ENCODE measurements around the gene LAMB3.

Gene LAMB3

DNA sequence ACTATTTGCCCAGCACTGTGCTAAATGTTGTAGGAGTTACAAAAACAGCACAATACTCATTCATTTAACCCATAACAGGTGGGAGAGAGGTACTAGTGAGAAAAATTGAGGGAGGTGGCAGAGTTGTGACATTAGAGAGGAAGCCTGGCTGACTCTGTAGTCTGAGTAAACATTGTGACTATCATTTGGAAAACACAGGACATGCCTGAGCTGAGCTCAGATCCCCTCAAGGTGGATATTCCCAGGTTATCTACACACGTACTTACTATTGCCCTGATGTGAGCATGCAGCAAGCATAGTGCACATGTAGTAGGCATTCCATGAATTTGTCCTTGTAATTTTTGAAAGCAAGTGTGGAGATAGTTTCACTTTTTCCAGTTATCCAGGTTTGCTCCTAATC, 57.8 kb downstream of the LAMB3 start:
- DNase-seq = no peak

DNA sequence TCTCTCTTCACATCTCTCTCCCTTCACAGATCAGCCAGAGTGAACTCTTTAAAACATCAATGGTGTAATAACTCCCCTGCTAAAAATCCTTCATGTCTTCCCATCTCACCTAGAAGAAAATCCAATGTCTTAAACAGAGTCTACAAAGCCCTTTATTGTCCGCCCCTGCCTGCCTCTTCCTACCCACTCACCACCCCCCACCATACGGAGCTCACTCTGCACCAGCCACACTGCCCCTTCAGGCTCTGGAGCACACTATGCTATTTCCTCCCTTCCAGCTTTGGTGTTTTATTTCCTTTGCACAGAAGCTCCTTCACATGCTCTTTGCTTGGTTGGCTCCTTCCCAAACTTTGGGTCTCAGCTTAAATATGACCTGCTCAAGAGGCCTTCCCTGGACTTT, 58.5 kb downstream of the LAMB3 start:
- DNase-seq = no peak

DNA sequence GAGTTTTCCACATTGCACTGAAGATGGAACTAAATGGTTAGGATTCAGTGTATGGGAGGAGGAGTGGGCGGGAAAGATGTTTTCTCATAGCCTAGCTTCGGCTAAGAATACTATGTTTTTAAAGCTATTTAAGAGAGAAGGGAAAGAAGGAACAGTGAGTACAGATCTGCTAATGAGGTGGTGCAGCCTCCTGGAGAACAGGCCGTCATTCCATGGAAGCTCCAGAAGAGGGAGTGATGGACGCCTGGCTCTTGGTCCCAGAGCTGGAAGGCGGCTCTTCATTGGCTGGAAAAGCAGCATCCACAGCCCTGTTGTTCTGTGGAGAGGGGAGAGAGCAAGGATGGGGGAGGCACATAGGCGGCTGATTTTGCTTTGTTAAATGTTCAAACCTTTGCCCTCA, 61.8 kb downstream of the LAMB3 start:
- DNase-seq = no peak

DNA sequence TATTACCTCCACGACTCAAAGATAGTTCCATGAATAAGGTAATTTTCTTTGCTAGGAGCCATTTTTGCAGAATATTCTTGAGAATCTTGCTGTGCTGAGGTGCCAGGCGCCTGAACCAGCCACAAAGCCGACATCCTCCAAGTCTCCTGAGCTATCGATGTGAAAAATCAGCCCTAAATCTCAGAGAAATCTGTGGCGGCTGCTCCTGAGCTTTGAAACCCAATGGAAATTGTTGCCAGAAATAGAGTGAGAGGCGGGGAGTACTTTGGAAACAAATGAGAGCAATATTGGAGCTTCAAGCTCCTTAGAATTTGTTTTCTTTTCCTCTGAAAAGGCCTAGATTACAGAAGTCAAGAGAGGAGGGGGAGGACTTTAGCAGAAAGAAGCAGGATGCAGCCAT, 62.4 kb downstream of the LAMB3 start:
- no peak for DNase-seq

DNA sequence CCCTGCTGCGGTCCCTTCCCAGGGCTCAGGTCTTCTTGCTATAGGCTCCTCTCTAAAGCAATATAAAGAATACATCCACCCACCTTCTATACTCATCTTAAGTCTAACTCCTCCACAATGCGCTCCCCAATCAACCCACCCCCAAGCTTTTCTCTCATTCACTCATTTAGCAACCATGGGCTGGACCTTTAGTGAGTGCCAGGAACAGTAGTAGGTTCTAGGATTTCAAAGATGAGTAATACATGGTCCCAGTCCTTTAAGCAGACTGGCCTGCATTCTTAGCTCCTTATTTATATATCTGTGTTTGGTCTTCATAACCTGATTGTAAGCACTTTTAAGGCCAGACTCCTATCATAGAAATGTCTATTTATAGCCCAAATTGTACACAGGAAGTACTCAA, 62.8 kb downstream of the LAMB3 start:
- no peak for DNase-seq

DNA sequence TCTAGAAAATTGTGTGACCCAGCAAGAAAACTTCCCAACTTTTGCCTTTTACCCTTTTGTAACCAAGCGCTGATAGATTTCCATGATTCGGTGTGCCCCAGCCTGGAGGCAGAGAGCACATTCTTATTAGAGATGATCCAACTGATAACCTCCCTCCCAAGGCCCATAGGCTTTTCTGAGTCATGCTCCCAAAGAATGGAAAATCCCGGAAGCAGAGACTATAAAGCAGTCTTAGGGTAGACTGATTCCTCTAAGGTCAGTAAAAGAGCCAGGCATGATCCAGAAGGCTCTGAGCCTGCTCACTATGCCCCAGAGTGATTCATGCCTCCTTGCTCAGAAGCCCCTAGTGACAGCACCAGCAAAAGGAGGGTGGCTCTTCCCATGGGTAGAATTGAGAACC, 64.4 kb downstream of the LAMB3 start:
- DNase-seq = no peak

DNA sequence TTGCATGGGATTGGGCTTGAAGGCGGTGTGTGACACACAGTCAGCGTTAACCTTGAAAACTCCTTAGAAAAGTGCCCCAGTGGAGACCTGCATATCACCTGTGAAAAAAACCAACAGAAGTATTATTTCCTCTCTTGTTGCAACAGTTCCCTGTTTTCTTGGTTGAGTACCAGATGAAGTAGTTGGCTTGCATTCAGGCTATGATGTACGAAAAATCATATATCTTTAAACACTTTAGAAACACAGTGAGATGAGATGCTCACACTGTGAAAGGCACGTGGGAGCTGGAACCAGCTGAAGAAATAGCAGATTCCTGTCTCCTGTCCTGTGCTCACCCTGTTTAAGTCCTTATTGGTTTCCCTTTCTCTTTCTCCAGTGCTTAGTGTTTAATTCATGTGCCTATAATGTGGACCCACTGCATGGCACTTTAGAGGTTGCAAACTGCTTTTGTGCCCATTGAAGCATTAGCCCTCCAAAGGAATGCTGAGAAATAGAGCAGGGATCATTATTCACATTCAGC, 65.9 kb downstream of the LAMB3 start:
- no peak for DNase-seq

DNA sequence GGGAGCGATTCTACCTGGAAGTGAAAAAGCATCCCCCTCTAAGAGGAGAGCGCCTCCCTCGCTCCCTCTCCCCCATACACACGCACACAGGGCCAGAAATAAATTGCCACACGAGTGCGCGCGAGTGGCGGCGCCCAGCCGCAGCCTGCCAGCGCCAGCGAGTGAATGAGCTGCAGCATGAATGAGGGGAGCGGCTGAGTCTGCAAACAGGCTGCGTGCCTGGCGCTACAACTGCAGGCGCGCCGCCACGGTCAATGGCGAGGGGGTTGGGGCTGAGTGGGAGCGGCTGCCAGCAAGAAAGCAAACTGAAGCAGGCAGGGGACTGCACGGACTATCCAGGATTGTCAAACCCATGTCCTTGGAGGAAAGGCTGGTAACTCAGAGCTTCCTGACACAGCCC, 66.6 kb downstream of the LAMB3 start:
- no peak for DNase-seq

DNA sequence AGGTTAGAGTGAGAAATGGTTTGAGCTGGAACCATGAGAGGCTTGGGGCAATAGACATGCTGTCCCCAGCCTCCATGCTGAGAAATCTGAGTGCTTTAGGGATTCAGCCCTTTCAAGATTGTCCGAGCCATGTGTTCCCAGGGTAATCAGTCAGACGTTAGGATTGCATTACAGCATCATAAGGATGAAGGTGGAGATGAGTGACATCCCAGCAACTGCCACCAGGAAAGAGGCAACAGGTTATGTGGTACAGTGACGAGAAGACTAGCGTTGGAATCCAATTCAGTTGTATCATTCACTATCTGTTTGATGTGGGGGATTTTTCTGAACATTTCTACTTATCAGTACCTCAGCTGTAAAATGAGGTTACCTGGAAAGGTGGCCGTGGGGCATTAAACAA, 67.0 kb downstream of the LAMB3 start:
- no peak for DNase-seq

DNA sequence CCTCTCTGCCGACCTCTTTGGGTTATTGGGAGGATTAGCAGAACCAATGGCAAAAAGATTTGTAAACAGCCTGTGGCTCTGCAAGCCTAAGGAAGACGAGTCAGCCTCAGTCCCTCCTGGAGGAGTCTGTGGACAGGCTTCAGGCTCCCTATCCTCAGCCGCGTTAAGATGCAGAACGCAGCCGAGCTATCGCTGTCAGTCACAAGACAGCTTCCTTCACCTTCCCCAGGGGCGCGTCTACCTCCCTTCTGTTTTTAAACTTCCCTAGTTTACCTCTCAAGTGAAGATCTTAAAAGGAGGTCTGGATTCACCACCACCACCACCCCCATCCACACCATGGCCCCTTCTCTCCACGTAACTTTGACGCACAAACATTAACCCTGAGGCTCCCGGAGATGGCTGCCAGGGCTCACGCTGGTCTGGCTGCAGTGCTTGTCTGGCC, 68.0 kb downstream of the LAMB3 start:
- DNase-seq = no peak

DNA sequence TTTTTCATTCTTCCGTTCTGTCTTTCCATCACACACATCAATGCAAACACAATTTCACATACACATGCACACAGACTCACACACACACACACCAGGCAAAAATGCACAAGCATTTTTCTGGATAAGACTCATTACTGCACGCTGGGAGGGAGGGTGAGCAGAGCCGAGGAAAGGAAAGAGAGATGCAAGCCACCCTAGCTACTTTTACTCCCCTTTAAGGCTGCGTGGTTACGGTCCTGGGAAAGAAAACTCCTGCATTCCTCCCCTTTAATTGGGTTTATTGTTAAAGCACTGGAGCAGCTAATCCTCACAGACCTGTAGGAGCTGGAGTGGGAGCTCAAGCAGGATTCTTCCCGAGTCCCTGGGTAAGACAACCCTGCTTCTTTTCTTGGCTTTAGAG, 68.8 kb downstream of the LAMB3 start, which contains the start of gene CAMK1G:
Gene CAMK1G, plus strand, starts transcription at position 307 of the 400 bp plus-strand sequence. CDS start 11,270 bp downstream, outside the sequence.
- DNase-seq = no peak

DNA sequence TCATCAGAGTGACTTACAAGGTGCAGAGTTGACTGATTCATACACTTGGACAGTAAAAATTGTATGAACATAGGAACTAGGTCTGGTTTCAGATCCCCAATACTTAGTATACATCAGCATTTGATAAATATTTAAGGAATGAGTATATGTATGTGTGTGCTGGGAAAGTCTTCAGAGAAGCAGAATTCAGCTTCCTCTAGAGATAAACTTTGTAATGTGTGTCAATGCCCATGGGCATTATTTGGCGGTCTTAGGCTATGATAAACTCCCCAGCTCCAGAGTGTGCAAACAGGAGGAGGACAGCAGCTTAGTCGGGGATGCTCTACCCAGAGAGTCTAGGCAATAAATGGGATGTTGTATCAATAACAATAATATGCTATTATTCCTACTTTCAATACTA, 71.6 kb downstream of the LAMB3 start:
- DNase-seq = no peak

DNA sequence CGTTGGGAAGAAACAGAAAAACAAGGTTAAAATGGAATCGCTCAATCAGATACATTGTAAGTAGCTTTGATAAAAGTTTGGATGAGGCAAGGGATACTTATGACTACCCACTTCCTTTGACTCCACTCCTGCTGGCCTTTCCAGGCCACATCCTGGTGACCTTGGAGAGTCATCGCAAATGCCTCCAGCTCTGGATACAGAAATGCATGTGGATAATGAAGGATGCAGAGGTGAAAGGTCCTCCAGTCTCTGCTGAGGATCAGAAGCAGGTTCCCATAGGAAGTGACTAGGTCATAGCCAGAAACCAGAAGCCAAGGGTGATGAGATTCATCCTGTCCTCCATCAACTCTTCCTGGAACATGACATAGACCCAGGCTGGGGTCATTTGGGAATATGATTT, 74.9 kb downstream of the LAMB3 start:
- DNase-seq = no peak

DNA sequence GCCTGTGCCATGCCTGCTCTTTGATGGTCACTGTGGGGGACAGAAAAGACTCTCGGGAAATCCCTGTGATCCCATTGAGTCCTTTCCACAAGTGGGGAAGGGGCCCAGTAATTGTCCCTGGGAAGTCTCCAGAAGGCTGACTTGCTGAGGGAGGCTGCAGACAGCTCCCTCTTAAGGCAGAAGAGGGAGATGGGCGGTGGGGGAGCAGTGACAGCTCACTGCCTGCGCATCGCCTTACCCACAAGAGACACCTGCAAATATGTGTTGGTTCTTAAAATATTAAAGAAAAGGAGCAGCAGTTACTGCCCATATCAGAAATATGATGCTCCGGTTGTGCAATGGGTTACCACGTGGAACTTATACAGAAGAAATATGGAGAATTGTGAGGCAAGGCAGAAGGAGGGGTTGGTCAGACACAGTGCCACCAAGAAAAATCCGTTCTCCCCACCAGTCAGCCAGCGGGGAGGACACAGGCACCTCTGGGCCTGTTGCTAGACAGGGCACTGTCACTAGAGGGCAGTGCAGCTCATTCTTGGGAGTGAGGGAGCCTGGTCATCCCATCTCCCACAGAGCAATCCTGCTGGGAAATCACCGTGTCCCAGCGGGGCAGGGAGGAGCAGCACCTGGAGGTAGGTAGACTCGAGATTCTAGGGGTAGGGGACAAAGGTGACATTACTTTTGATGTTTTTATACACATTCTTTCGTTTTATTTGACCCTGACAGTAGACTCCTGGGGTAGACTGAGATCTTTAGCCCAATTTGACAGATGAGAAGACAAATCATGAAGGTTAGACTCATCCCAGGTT, 75.6 kb downstream of the LAMB3 start:
- peak; percentile 40 for DNase-seq

DNA sequence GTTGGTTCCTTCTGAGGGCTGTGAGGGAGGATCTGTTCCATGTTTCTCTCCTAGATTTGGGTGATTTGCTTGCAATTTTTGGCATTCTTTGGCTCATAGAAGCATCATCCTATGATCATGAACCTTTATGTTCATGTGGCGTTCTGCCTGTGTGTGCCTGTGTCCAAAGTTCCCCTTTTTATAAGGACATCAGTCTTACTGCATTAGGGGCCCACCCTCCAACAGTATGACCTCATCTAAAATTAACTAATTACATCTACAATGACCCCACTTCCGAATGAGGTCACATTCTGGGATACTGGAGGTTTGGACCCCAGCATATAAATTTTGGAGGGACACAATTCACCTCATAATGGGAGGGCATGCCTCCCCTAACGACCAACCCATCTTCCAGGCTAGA, 81.5 kb downstream of the LAMB3 start:
- no peak for DNase-seq

DNA sequence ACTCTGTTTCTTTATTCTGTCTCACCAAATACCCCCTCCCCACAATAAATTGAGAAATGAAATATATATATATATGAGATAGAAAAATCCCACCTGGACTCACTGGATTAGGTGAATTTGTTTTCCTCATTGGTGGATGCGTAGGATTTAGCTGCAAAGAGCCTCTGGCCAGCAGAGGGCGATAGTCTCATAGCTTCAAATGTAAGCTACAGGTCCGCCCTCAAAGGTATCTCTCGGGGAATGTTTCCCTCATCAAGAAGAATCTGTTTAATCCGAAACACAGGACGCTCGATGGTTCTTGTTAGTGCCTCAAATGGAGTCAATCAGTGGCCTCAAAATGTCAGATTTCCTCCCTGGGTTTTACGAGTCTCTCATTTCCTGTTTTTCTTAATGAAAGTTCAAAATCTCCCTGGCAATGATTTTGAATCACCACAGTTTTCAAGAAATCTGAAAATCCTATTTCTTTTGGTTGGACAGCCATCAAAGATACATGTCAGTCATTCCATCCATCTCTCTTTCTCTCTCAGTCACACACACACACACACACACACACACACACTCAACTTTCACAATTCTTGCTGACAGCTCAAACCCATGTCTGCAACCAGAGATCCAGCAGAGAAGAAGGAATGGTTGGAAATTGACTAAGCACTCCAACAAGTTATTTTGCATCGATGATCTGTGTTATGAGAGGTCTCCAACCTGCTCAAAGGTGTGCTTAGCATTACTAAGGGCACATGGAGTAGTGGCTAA, 82.6 kb downstream of the LAMB3 start:
- peak; percentile 61 for DNase-seq

DNA sequence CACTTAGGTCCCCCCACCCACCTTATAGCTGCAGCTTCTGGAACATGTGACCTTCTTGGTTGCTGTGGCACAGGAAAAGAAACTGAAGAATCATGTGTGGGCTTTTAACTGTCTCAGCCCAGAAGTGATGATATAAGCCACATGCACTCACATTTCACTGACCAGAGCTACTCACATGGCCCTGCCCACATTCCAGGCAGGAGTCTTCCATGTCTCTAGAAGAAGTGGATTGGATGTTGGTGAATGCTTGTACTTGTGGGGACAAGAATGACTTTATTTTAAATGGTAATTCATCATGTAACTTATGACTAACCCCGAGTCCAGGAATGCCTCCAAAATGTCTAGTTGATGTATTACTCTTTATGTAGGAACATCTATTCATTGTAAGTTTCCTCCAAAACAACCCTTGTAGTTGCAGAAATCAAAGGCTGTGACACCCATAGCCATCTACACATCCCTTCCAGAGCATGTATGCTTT, 84.5 kb downstream of the LAMB3 start:
- no peak for DNase-seq

DNA sequence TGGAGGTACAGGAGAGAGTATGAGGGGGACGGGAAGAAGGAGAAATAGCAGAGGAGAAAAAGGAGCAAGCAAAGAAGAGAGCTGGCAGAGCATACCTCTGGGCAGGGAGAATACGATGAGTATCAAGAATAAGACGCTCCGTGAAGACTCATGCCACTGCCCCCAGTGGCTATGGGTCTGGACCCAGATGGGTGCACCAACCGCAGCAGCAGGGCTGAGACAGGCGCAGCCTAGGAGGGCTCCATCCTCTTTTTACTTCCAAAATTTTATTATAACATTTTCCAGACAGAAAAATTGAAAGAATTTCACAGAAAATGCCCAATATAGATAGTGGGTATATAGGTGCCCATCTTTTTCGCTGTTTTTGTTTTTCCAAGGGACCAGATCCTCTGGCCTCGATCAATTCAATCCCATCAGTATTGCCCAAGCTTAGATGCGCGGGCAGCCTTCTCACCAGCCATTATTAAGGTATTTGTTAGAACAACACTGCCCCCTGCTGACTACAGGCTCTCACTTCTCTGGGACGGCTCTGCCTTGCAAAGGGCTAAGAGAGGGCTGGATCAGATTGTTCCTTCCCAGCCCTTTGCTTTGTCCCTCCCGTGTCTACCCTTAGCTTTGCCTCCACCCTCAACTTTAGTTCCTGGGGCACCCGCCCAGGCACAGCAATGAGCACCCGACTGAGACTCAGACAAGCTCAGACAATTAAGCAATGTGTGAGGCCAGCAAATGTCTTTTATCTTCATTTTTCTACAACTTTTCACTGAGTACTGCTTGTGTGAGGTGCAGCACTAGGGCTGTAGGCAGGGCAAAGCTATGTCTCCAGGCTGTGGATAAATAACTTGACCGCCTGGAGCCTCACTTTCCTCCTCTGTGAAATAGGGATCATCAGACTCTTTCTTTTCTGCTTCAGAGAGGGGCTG, 86.2 kb downstream of the LAMB3 start:
- DNase-seq = peak; percentile 48
